MM.1S (cell line): ENCODE results near the gene GABARAP.

Source experiments
- DNase-seq: peaks from one replicate; pipeline ENCODE4 v3.0.0-alpha.2; 2015
- H2AFZ ChIP-seq: fragments of 300-600 bp; sonication (generic); 2 replicates; pipeline ENCODE4 v1.6.0; 2016; ENCODE audit warnings: antibody characterized with exemption, low read length
- H3F3A ChIP-seq: fragments of 300-600 bp; sonication (generic); 2 replicates; pipeline ENCODE4 v1.6.1; 2016; ENCODE audit warnings: mild to moderate bottlenecking, antibody characterized with exemption, low read length, moderate library complexity, mixed read lengths; ENCODE audit not compliant: insufficient read depth
- H3K27ac ChIP-seq: fragments of 300-600 bp; sonication (generic); 2 replicates; pipeline ENCODE4 v1.5.1; 2016; ENCODE audit warnings: mild to moderate bottlenecking, low read length
- H3K27me3 ChIP-seq: fragments of 300-600 bp; sonication (generic); replicated peaks from 2 replicates; pipeline ENCODE4 v1.6.0; 2016; ENCODE audit warnings: low read length; ENCODE audit not compliant: insufficient read depth
- H3K36me3 ChIP-seq: fragments of 300-600 bp; sonication (generic); replicated peaks from 2 replicates; pipeline ENCODE4 v1.6.1; 2016; ENCODE audit warnings: mild to moderate bottlenecking, low read length, mixed read lengths; ENCODE audit not compliant: insufficient read depth
- H3K4me1 ChIP-seq: fragments of 300-600 bp; sonication (generic); 2 replicates; pipeline ENCODE4 v1.6.1; 2016; ENCODE audit warnings: low read length, mixed read lengths
- H3K4me2 ChIP-seq: fragments of 300-600 bp; sonication (generic); 2 replicates; pipeline ENCODE4 v1.6.0; 2016; ENCODE audit warnings: low read depth, low read length
- H3K4me3 ChIP-seq: fragments of 300-600 bp; sonication (generic); 2 replicates; pipeline ENCODE4 v1.5.1; 2016; ENCODE audit warnings: low read length, mixed read lengths
- H3K79me2 ChIP-seq: fragments of 300-600 bp; sonication (generic); 2 replicates; pipeline ENCODE4 v1.6.1; 2016; ENCODE audit warnings: mixed run types, low read length, mixed read lengths
- H3K9ac ChIP-seq: fragments of 300-600 bp; sonication (generic); 2 replicates; pipeline ENCODE4 v1.6.1; 2016; ENCODE audit warnings: low read length, mixed read lengths
- H3K9me2 ChIP-seq: fragments of 300-600 bp; sonication (generic); replicated peaks from 2 replicates; pipeline ENCODE4 v1.6.1; 2016; ENCODE audit warnings: mild to moderate bottlenecking, low read length, mixed read lengths; ENCODE audit not compliant: insufficient read depth
- H3K9me3 ChIP-seq: fragments of 300-600 bp; sonication (generic); replicated peaks from 2 replicates; pipeline ENCODE4 v1.6.1; 2016; ENCODE audit warnings: mild to moderate bottlenecking, low read length, mixed read lengths; ENCODE audit not compliant: insufficient read depth
- H4K20me1 ChIP-seq: fragments of 300-600 bp; sonication (generic); 2 replicates; pipeline ENCODE4 v1.6.1; 2016; ENCODE audit warnings: mild to moderate bottlenecking, low read length, moderate library complexity, mixed read lengths; ENCODE audit not compliant: insufficient read depth
- CTCF ChIP-seq: fragments of 300-600 bp; sonication (generic); IDR thresholded peaks from 2 replicates; pipeline ENCODE4 v1.5.1; 2016; ENCODE audit warnings: antibody characterized with exemption, low read length, mixed read lengths
- EZH2 ChIP-seq: fragments of 300-600 bp; sonication (generic); optimal IDR thresholded peaks from 2 replicates; pipeline ENCODE3; 2017; ENCODE audit warnings: low read depth, mild to moderate bottlenecking, antibody characterized with exemption, low read length, mixed read lengths
- EZH2phosphoT487 ChIP-seq: fragments of 300-600 bp; sonication (generic); IDR thresholded peaks from 2 replicates; pipeline ENCODE4 v1.6.1; 2018; ENCODE audit warnings: antibody characterized with exemption, low read length

Gene GABARAP

GRCh38 chr17:7224661-7225111 lies 17.6 kb downstream of the GABARAP start:
- no peak overlapping the region for H3K27ac ChIP-seq

GRCh38 chr17:7224110-7224509 lies 18.1 kb downstream of the GABARAP start:
- Histone ChIP-seq H3K4me2 (no peak overlapping the region), H2AFZ (no peak overlapping the region), H3K9me2 (no peaks in the 10 kb centered on the region), H3K27me3 (no peaks in the 10 kb centered on the region), H3K9me3 (no peaks in the 10 kb centered on the region), H3K36me3 (0 out of 2 replicates have a peak, but pooled peaks cover 6% of the 10 kb centered on the region), H3K4me1 (peaks cover 12% of the 10 kb centered on the region), H3K9ac (no peak overlapping the region), H3K27ac (no peak overlapping the region), H4K20me1 (no peaks in the 10 kb centered on the region), H3K4me3 (no peak overlapping the region), H3F3A (no peaks in the 10 kb centered on the region), H3K79me2 (peaks cover 35% of the 10 kb centered on the region)
- DNase-seq = no peak
- TF ChIP-seq CTCF (no peak), EZH2phosphoT487 (no peak), EZH2 (no peak)

More at GRCh38 chr17:7224661-7225111, 17.6 kb downstream of the GABARAP start:
- Histone ChIP-seq H3K9me2 (no peaks in the 10 kb centered on the region), H3K4me1 (peaks cover 8% of the 10 kb centered on the region), H2AFZ (no peak overlapping the region), H3K79me2 (peaks cover 31% of the 10 kb centered on the region), H3K4me3 (no peak overlapping the region), H3K36me3 (0 out of 2 replicates have a peak, but pooled peaks cover 6% of the 10 kb centered on the region), H3K4me2 (no peak overlapping the region), H3F3A (no peaks in the 10 kb centered on the region), H3K9ac (no peak overlapping the region), H3K9me3 (no peaks in the 10 kb centered on the region), H3K27me3 (no peaks in the 10 kb centered on the region), H4K20me1 (no peaks in the 10 kb centered on the region)
- TF ChIP-seq EZH2phosphoT487 (no peak), CTCF (no peak)
- DNase-seq = no peak

GRCh38 chr17:7223375-7223774 lies 18.9 kb downstream of the GABARAP start:
- Histone ChIP-seq H3F3A (no peaks in the 10 kb centered on the region), H3K9me2 (no peaks in the 10 kb centered on the region), H3K9ac (no peak overlapping the region), H3K79me2 (peaks cover 35% of the 10 kb centered on the region), H3K27ac (no peak overlapping the region), H4K20me1 (no peaks in the 10 kb centered on the region), H3K4me3 (no peak overlapping the region), H3K27me3 (no peaks in the 10 kb centered on the region), H3K4me2 (no peak overlapping the region), H2AFZ (no peak overlapping the region), H3K4me1 (peaks cover 12% of the 10 kb centered on the region), H3K36me3 (0 out of 2 replicates have a peak, but pooled peaks cover 6% of the 10 kb centered on the region), H3K9me3 (no peaks in the 10 kb centered on the region)
- DNase-seq = no peak
- TF ChIP-seq EZH2 (no peak), CTCF (no peak), EZH2phosphoT487 (no peak)
